Effector memory CD8-positive, alpha-beta T cell (primary cell): ENCODE results near the gene CT45A10.
"Not testable (repeated sequence)": the region's sequence is repeated elsewhere in the genome, so short reads cannot be mapped to it uniquely, and the experiment has no call there.

Source experiments
- ATAC-seq: fragments of 150-1000 bp; cut with Tn5 transposase; replicated peaks from 2 replicates; pipeline ENCODE4 v1.10.0; 2021; ENCODE audit warnings: mild to moderate bottlenecking, moderate library complexity
- DNase-seq, 3 experiments: peaks; one replicate each; pipeline ENCODE4 v3.0.0; 2021
- H3K27ac Mint-ChIP-seq, 2 donors: one replicate each; pipeline ENCODE4 v1.8.0; 2022; ENCODE audit warnings: mild to moderate bottlenecking in 2 of 2, mixed read lengths in 2 of 2, moderate library complexity in 2 of 2
- H3K27me3 Mint-ChIP-seq, 2 donors: one replicate each; pipeline ENCODE4 v1.8.0; 2022; ENCODE audit warnings: mixed read lengths in 2 of 2
- H3K36me3 Mint-ChIP-seq: one replicate; pipeline ENCODE4 v1.8.0; 2022; ENCODE audit warnings: mild to moderate bottlenecking, moderate library complexity, mixed read lengths; ENCODE audit not compliant: insufficient read depth
- H3K4me1 Mint-ChIP-seq, 2 donors: one replicate each; pipeline ENCODE4 v1.8.0; 2022; ENCODE audit warnings: low read depth in 2 of 2, mixed read lengths in 2 of 2
- H3K4me3 Mint-ChIP-seq, 2 donors: one replicate each; pipeline ENCODE4 v1.8.0; 2022; ENCODE audit warnings: mild to moderate bottlenecking in 2 of 2, mixed read lengths in 2 of 2, moderate library complexity in 2 of 2
- H3K9me3 Mint-ChIP-seq, 2 donors: one replicate each; pipeline ENCODE4 v1.8.0; 2022; ENCODE audit warnings: mixed read lengths in 2 of 2

The CT45A10 gene

DNA sequence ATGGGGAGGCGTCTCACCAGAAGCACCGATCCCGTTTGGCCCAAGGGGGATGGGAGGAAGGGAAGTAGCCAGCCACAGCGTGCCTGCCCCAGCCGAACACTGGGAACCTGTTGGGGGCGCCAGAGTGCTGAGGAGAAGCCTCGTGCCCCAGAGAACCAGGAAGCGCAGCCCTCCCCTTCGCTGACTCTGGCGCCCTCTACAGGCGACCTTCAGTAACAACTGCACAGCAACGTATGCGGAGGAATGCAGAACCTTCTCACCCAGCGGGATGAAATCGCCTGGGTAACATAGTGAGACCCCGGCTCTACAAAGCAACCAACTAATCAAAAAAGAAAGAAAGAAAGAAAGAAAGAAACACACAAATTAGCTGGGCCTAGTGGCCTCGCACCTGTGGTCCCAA lies 38.8 kb downstream of the CT45A10 start, which contains the start of gene CT45A8:
CT45A8 (minus strand) TSS at position 101 of the 400 bp plus-strand sequence. CDS start 3,755 bp downstream, outside the sequence.
- not testable (repeated sequence) for H3K36me3 Mint-ChIP-seq, H3K27ac Mint-ChIP-seq, DNase-seq, ATAC-seq, H3K9me3 Mint-ChIP-seq, H3K4me1 Mint-ChIP-seq, H3K27me3 Mint-ChIP-seq, H3K4me3 Mint-ChIP-seq

DNA sequence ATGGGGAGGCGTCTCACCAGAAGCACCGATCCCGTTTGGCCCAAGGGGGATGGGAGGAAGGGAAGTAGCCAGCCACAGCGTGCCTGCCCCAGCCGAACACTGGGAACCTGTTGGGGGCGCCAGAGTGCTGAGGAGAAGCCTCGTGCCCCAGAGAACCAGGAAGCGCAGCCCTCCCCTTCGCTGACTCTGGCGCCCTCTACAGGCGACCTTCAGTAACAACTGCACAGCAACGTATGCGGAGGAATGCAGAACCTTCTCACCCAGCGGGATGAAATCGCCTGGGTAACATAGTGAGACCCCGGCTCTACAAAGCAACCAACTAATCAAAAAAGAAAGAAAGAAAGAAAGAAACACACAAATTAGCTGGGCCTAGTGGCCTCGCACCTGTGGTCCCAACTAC lies 56.1 kb downstream of the CT45A10 start, which contains the start of gene CT45A7:
CT45A7 (minus strand) TSS at position 101 of the 400 bp plus-strand sequence. CDS start 3,747 bp downstream, outside the sequence.
- H3K4me3 Mint-ChIP-seq, ATAC-seq, H3K4me1 Mint-ChIP-seq, H3K27me3 Mint-ChIP-seq, H3K36me3 Mint-ChIP-seq, H3K27ac Mint-ChIP-seq, H3K9me3 Mint-ChIP-seq, DNase-seq: not testable (repeated sequence)
